ENCODE measurements around the gene RGMA. TPM values are rescaled to one million over a fixed set of nuclear protein-coding genes. Genes with fewer than 3 reads are reported as not detected.

RGMA gene
- total and polyA plus RNA-seq, 2 of the 8 experiments (the other 6 are each of a cell fraction or from before 2014, with no cell fraction given) = 19.9 to 39.8 TPM

DNA sequence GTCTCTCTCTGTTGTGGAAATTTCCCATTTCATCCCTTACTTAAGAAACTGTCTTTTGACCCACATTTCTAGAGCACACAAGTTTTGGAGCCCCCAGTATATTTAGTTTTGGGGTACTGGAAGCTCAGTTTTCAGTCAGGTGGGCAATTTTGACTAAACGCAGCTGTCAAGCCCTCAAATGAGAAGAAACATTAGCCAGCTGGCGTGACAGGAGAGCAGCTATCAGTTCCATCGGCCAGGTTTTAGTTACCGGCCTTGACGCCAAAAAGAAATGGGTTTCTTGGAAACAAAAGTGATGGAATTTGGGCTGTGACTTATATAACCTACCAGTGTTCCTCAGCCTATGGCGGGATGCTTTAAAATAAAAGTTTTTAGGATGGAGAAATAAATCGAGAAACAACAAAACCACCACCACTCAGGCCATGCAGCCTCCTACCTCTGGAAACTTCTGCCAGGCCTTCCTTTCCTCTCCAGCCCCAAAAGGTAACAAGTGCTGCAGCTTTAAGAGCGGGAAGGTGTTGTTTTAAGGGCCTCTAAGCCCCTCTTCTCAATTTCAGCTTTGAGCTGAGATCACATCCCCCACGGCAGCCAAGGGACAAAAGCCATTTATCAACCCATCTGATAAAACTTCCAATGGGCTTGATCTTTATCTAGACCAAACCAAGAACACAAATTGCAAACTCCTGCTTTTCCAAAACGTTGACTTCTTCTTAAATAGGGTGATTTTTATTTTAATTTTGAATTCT is 18.3 kb downstream of the RGMA start:
- Histone ChIP-seq H4K20me1 (replicated peaks in 1 of 2; ENCODE audit: control insufficient read depth in 1 of 2, insufficient read depth in 2 of 2, low read length in 2 of 2) (peaks cover 31 to 33% of the 10 kb centered on the region in 2 experiments), H3K27ac (ENCODE audit: low read depth, low read length) (no peak overlapping the region), H2BK120ac (replicated peaks; ENCODE audit: low read depth, low read length) (no peak overlapping the region), H3K23me2 (ENCODE audit: low read depth, low read length) (peaks cover 9% of the 10 kb centered on the region; the same call in 1 of the 2 replicates), H2BK5ac (ENCODE audit: low read depth, low read length) (0 out of 2 replicates have a peak overlapping the region, but pooled peaks have one; percentile 35), H3K14ac (ENCODE audit: insufficient read length) (no peak overlapping the region), H3K56ac (replicated peaks; ENCODE audit: insufficient read length, low read depth, low read length) (no peak overlapping the region), H2AK5ac (ENCODE audit: low read depth, low read length) (no peak overlapping the region), H2BK12ac (ENCODE audit: low read depth, low read length) (no peak overlapping the region), H3K27me3 (replicated peaks in 1 of 4; ENCODE audit: control insufficient read depth in 3 of 4, extremely low read depth in 1 of 4, insufficient read depth in 3 of 4, low read length in 3 of 4) (peaks cover 0 to 8% (median 7%) of the 10 kb centered on the region in 4 experiments; a peak in 5 of 7 replicates), H4K8ac (ENCODE audit: extremely low read depth, insufficient read depth, low read length) (no peak overlapping the region), H4K5ac (ENCODE audit: insufficient read length, low read depth, low read length) (no peak overlapping the region), H3K18ac (ENCODE audit: extremely low read depth, low read length) (peak overlapping the region; percentile 62; the same call in 1 of the 2 replicates), H3K36me3 (ENCODE audit: control insufficient read depth in 2 of 4, insufficient read depth in 4 of 4, low read length in 3 of 4) (peaks cover 0 to 28% (median 4%) of the 10 kb centered on the region in 4 experiments; a peak in 4 of 8 replicates), H3K4me3 (ENCODE audit: extremely low read depth in 1 of 4, insufficient read depth in 2 of 4, low read depth in 3 of 4, low read length in 4 of 4) (peak overlapping the region; percentile 66 to 94 (median 88); a peak in 7 of 8 replicates), H3K4me1 (replicated peaks in 1 of 4; ENCODE audit: control insufficient read depth in 3 of 4, insufficient read depth in 4 of 4, low read length in 3 of 4) (peaks cover 8 to 40% (median 26%) of the 10 kb centered on the region in 4 experiments; a peak in 6 of 7 replicates), H3K23ac (ENCODE audit: insufficient read length) (no peak overlapping the region), H2BK15ac (ENCODE audit: low read length) (no peak overlapping the region), H3K4me2 (ENCODE audit: insufficient read depth in 1 of 2, low read depth in 2 of 2, low read length in 2 of 2) (peak overlapping the region; percentile 78 to 79), H3K79me2 (ENCODE audit: control insufficient read depth in 1 of 2, insufficient read depth in 2 of 2, low read length in 2 of 2) (peaks cover 23 to 79% of the 10 kb centered on the region in 2 experiments), H3K9me3 (ENCODE audit: insufficient read depth in 2 of 2, low read depth in 1 of 2, low read length in 1 of 2) (no peaks in the 10 kb centered on the region), H3K9ac (replicated peaks in 1 of 4; ENCODE audit: extremely low read depth in 1 of 4, low read depth in 3 of 4, low read length in 3 of 4) (peak overlapping the region in 1 of 4 experiments; percentile 3; a peak in 2 of 7 replicates), H3K79me1 (ENCODE audit: low read depth, low read length) (peaks cover 15% of the 10 kb centered on the region), H2BK20ac (ENCODE audit: low read length) (no peak overlapping the region), H2AFZ (ENCODE audit: low read length) (no peak overlapping the region), H4K91ac (replicated peaks; ENCODE audit: insufficient read length, low read length) (no peak overlapping the region), H3K4ac (replicated peaks; ENCODE audit: insufficient read length, low read depth, low read length) (no peak overlapping the region)
- CTCF ChIA-PET (ENCODE audit: partially characterized antibody) = interaction anchor here (1.0 to 7.4 kb wide), 8 partner anchors 12 to 1049 kb away, joined by 3 to 56 read pairs (median 5); partner anchors contain the start of gene RGMA
- WGBS, 2 experiments (ENCODE audit: extremely low coverage in 1 of 2, insufficient coverage in 1 of 2, insufficient read length in 1 of 2, insufficient replicate concordance in 2 of 2, low coverage in 1 of 2, low lambda C conversion rate in 2 of 2, missing lambda C conversion rate in 1 of 2) = 50% methylated on average over 10 of the region's 10 CpGs; no CpG with 5 or more reads in 1 of the 2 experiments
- TF ChIP-seq, protein P1, sequence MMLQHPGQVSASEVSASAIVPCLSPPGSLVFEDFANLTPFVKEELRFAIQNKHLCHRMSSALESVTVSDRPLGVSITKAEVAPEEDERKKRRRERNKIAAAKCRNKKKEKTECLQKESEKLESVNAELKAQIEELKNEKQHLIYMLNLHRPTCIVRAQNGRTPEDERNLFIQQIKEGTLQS (IDR thresholded peaks at IDR 0.05; ENCODE audit: insufficient read depth, low read depth, low read length) = no peak
- TF ChIP-seq TAF1 (IDR thresholded peaks at IDR 0.05; ENCODE audit: low read depth, low read length) = no peak
- no peak for TF ChIP-seq HDAC2 (IDR thresholded peaks at IDR 0.05; ENCODE audit: borderline replicate concordance in 1 of 2, low read depth in 2 of 2, low read length in 2 of 2)
- no peak for TF ChIP-seq RBBP5 (IDR thresholded peaks at IDR 0.05; ENCODE audit: borderline replicate concordance, low read depth, low read length)
- TF ChIP-seq ASH2L (IDR thresholded peaks at IDR 0.05; ENCODE audit: low read length) = no peak
- TF ChIP-seq CHD1 (IDR thresholded peaks at IDR 0.05; ENCODE audit: low read depth, low read length) = no peak
- TF ChIP-seq SIX5 (IDR thresholded peaks at IDR 0.05; ENCODE audit: low read depth, low read length) = no peak
- no peak for TF ChIP-seq RNF2 (IDR thresholded peaks at IDR 0.05; ENCODE audit: borderline replicate concordance, low read depth, low read length, missing control alignments, poor library complexity, severe bottlenecking)
- no peak for TF ChIP-seq KDM1A (IDR thresholded peaks at IDR 0.05; ENCODE audit: borderline replicate concordance, low read length)
- FAIRE-seq (no peak), DNase-seq (ENCODE audit: low read depth in 1 of 2, low spot score in 2 of 2) (no peak)
- POLR2A ChIA-PET (ENCODE audit: partially characterized antibody) = interaction anchor here (1.0 to 7.8 kb wide), 4 partner anchors 9 to 109 kb away, joined by 3 to 62 read pairs (median 4); no protein-coding TSS in a partner anchor

Measured in H1 (cell line).